Fibroblast of skin of right biceps (primary cell): ENCODE measurements around the gene MUC3A.
A peak's percentile ranks its signal among the peaks of the same experiment; 100 is the strongest.
"Not testable (repeated sequence)": the region's sequence is repeated elsewhere in the genome, so short reads cannot be mapped to it uniquely, and the experiment has no call there.

Source experiments
- DNase-seq: peaks from one replicate; pipeline ENCODE4 v3.0.0-alpha.2; 2013

The MUC3A gene

GRCh38 chr7:100975371-100975821, 26.1 kb downstream of the MUC3A start:
- DNase-seq = no peak

GRCh38 chr7:100978300-100978699, 29.0 kb downstream of the MUC3A start:
- no peak for DNase-seq

DNA sequence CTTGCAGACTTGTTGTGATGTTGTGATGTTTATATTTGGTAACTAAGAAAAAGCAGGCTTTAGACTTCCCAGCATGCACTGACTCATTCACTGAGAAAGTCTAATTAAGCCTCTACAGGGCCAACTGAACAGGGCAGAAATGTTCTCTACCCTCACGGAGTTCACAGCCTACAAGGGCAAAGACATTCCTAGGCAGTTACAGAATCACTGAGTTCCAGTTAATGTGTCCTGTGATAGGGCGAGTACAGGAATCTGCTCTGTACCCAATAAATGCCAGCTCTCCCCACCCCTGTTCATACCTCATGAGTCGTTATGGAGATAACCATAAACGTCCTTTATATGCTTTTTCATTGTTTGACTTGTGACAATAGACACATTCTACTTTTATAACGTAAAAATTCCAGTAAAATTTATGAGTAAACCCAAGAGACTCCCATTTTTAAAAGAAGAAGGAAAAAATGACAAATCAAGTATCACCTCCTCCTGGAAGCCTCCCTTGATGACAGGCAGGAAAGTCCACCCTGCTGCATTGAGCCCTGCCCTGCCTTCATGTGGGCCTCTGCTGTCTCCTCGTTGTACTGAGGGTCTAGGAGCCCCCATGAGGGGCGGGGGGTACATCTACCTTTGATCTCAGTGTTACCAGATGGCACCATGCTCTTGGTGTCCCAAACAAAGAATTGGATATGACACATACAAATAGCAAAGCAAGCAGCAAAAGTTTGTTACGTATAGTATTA, 34.3 kb downstream of the MUC3A start:
- DNase-seq = peak; percentile 24

DNA sequence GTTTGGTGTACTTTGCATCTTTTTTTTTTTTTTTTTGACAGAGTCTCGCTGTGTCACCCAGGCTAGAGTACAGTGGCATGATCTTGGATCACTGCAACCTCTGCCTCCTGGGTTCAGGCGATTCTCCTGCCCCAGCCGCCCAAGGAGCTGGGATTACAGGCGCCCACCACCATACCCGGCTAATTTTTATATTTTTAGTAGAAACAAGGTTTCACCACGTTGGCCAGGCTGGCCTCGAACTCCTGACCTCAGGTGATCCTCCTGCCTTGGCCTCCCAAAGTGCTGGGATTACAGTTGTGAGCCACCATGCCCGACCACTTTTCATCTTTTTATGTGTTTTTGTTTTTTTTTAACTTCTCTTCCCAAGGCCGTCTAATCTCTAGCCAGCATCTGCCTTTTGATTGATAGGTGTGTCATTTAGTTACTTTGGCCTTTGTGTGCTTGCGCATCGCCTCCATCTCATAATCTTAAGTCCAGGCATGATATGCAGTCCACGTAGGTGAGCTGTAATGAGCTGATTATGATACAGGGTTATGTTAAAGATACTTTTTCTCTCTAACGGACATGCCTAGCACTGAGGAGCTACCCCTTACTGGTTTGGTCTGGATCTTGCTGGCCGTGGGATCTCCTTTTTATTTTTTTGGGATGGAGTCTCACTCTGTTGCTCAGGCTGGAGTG, 35.0 kb downstream of the MUC3A start:
- not testable (repeated sequence) for DNase-seq

DNA sequence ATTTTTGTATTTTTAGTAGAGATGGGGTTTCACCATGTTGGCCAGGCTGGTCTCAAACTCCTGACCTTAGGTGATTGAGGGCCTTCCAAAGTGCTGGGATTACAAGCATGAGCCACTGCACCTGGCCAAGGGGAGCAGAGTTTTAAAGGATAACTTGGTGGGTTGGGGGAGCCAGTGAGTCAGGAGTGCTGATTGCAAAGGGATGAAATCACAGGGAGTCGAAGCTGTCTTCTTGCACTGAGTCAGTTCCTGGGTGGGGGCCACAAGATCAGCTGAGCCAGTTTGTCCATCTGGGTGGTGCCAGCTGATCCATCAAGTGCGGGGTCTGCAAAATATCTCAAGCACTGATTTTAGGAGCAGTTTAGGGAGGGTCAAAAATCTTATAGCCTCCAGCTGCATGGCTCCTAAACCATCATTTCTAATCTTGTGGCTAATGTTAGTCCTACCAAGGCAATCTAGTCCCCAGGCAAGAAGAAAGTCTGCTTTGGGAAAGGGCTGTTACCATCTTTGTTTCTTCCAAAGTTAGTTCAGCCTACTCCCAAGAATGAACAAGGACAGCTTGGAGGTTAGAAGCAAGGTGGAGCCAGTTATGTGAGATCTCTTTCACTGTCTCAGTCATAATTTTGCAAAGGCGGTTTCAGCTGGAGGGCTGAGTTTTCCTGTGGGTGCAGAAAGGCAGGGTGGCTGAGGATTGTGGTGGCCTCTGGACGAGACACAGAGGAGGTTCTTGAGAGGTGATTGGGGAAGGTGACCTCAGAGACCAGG, 35.9 kb downstream of the MUC3A start:
- DNase-seq = not testable (repeated sequence)

- no peak for DNase-seq
Observed at GRCh38 chr7:100991631-100992030, 42.3 kb downstream of the MUC3A start.

- not testable (repeated sequence) for DNase-seq
Observed at GRCh38 chr7:100992280-100992679, 42.9 kb downstream of the MUC3A start.

DNA sequence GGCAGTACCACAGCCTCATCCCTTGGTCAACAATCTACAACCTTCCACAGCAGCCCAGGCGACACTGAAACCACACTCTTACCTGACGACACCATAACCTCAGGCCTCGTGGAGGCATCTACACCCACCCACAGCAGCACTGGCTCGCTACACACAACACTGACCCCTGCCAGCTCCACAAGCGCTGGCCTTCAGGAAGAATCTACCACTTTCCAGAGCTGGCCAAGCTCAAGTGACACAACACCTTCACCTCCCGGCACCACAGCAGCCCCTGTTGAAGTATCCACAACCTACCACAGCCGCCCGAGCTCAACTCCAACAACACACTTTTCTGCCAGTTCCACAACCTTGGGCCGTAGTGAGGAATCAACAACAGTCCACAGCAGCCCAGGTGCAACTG, 45.3 kb downstream of the MUC3A start:
- DNase-seq = not testable (repeated sequence)

- DNase-seq = not testable (repeated sequence)
Observed at GRCh38 chr7:100998530-100998929, 49.2 kb downstream of the MUC3A start.

GRCh38 chr7:100999334-100999733, 50.0 kb downstream of the MUC3A start:
- not testable (repeated sequence) for DNase-seq

- not testable (repeated sequence) for DNase-seq
Observed at GRCh38 chr7:101000025-101000424, 50.7 kb downstream of the MUC3A start.

DNA sequence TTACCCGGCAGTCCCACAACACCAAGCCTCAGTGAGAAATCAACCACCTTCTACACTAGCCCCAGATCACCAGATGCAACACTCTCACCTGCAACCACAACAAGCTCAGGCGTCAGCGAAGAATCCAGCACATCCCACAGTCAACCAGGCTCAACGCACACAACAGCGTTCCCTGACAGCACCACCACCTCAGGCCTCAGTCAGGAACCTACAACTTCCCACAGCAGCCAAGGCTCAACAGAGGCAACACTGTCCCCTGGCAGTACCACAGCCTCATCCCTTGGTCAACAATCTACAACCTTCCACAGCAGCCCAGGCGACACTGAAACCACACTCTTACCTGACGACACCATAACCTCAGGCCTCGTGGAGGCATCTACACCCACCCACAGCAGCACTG, 53.0 kb downstream of the MUC3A start:
- DNase-seq = not testable (repeated sequence)

DNA sequence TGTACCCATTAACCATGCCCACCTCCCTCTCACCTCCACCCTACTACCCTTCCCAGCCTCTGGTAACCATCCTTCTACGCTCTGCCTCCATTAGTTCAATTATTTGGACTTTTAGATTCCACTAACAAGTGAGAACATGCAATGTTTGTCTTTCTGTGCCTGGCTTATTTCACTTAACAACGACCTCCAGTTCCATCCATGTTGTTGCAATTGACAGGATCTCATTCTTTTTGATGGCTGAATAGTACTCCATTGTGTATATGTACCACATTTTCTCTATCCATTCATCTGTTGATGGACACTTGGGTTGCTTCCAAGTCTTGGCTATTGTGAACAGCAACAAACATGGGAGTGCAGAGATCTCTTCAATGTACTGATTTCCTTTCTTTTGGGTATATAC, 58.0 kb downstream of the MUC3A start:
- not testable (repeated sequence) for DNase-seq

DNA sequence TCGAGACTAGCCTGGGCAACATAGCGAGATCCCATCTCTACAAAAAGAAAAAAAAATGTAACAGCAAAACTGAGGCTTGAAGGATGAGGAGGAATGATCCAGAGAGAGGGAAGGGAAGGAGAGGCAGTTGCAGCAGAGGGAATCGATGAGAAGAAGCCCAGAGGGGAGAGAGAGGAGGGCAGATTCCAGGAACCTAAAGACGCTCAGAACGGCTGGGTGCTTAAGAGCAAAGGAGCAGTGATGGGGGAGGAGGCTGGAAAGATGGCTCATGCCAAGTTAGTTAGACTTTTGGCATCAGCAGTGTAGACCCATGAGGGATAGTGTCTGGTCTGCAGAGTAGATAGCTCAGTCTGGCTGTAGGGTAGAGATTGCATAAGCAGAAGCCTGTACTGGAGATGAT, 60.3 kb downstream of the MUC3A start:
- DNase-seq = no peak

- no peak for DNase-seq
Observed at GRCh38 chr7:101012931-101013330, 63.6 kb downstream of the MUC3A start.

DNA sequence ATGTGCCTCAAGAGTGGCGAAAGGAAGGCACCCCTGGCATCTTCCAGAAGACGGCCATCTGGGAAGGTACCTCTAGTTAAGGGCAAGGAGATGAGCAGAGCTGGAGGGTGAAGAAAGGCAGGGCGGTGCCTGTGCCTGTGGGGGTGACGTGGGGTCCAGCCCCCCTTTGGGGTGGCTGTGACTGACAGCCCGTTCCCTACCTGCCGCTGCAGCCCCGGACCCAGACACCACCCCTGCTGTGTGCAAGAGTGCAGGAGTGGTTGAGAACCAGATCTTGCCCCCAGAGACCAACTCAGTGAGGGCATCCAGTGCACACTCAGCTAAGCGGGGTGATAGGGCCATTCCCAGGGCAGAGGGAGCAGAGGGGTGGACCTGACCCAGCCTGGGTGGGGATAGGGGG, 66.3 kb downstream of the MUC3A start:
- DNase-seq = no peak

DNA sequence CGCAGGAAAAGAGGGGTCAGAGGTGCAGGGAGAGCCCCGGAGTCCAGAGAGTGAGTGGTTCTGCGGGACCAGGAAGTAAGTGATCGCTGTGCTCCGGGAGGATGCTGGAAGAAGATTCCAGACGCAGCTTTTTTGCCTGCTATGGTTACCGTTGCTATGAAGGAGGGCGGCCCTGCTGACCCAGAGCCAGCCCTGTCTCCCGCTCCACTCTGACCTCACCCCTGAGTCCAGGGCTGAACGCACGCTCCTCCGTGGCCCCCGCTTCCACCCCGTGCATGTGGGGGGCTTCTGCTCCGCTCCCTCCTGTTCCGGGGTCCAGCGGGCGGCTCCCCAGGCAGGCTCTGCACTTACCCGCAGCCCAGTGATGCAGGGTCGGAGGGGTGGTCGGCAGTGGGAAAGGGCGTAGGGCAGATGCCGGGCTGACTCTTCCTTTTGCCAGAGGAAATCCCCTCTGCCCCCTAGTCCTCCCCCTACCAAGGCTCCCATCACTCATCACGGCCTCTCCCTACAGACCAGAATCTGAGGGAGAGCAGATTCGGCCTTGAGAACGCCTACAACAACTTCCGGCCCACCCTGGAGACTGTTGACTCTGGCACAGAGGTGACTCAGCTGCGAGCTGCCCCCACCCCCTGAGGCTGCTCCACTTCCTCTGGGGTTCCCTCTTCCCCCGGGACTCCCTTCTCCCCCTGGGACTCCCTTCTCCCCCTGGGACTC, 67.9 kb downstream of the MUC3A start:
- peak; percentile 89 for DNase-seq
